Gastroesophageal sphincter (tissue), 3 donors: ENCODE results near the gene ACSF2.

Experiments used
- CTCF ChIP-seq, 4 experiments: fragments of 200-600 bp in 2 of 4; fragments of 450-650 bp in 2 of 4; sonication (generic) in 1 of 4; IDR thresholded peaks; one replicate each; pipeline ENCODE4 v1.5.1; 2017 to 2019; ENCODE audit warnings: antibody characterized with exemption in 4 of 4, mild to moderate bottlenecking in 2 of 4, moderate library complexity in 2 of 4
- POLR2A ChIP-seq, 2 donors: fragments of 450-650 bp; IDR thresholded peaks; one replicate each; pipeline ENCODE4 v1.6.1; 2017; ENCODE audit warnings: antibody characterized with exemption in 2 of 2, mild to moderate bottlenecking in 2 of 2, moderate library complexity in 1 of 2

- no peak for TF ChIP-seq CTCF (IDR thresholded peaks at IDR 0.05)
- TF ChIP-seq POLR2A (IDR thresholded peaks at IDR 0.05) = no peak
Measured at GRCh38 chr17:50499721-50500120, 73.7 kb downstream of the ACSF2 start.
